Endothelial cell of hepatic sinusoid (primary cell): ENCODE results near the gene TMF1.

ENCODE experiments used
- in situ Hi-C: cut with HindIII; loops from 2 replicates; pipeline ENCODE4 v1.10.0; 2017; ENCODE audit warnings: low sequenced_read_pairs

Gene TMF1

GRCh38 chr3:69014022-69014580 is 38.0 kb downstream of the TMF1 start:
- in situ Hi-C loops: no loop called here

- in situ Hi-C loops: no loop called here
Observed at GRCh38 chr3:69013253-69014021, 38.7 kb downstream of the TMF1 start, which contains the start of gene EOGT. Gene EOGT (minus strand): TSS chr3:69013684. CDS start chr3:69009846, 3,838 bp downstream.

DNA sequence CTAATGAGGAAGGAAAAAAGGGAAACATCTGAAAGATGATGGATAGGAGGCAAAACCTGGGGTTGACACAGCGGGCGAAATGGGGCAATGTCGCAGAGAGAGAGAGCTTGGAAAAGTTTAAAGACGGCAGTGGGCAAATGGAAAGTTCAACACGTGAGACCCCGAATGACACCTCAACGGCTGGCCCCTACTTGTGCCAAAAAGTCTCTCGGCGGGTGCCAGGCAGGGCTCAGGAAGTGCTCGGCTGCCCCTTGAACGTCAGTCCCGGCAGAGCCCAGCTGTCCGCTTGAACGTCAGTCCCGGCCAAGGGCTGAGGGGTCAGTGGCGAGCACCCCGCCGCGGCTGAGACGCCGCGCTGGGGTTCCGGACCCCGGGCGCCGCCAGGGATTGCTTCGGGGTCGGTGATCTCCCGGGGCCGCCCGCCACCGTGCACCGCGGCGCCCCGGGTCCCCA is 39.3 kb downstream of the TMF1 start:
- in situ Hi-C loops: no loop called here

DNA sequence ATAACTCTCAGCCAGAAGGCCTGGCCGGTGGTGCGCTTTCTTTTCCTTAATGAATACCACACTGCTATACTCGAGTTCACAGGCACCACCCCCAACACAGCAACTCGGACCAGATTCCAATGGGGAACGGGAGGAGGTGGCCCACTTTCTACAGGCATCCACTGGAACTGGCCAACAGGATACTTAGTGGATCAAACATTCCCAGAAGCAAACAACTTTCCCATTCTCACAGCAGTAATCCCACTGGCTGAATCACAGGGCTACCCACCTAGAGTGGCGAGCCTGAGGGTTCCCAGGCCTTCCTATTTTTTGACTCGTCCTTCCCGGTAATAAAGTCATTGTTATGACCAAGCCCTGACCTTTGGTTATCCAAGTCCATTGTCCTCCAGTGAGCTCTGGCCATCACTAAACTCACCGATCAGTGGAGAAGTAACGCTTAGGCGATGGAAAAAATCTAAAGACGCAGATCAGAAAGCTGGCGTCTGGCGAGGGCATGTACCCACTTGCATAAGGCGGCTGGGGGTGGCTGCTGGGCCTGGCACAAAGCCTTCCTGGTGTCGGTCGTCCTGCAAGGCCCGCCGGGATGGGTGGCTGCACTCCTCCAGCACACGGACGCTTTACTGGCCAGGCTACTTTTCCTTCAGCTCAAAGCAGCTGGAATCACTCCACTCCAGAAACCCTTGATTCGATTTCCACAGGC is 39.9 kb downstream of the TMF1 start:
- in situ Hi-C loops: no loop called here

GRCh38 chr3:69011096-69011730 is 40.9 kb downstream of the TMF1 start:
- in situ Hi-C loops: no loop called here

- in situ Hi-C loops: no loop called here
Observed at GRCh38 chr3:69009559-69010410, 42.3 kb downstream of the TMF1 start.

GRCh38 chr3:69008980-69009379 is 43.2 kb downstream of the TMF1 start:
- in situ Hi-C loops: no loop called here

- in situ Hi-C loops: no loop called here
Observed at GRCh38 chr3:69005791-69006482, 46.2 kb downstream of the TMF1 start.

GRCh38 chr3:69005071-69005790 is 46.9 kb downstream of the TMF1 start:
- in situ Hi-C loops: no loop called here

DNA sequence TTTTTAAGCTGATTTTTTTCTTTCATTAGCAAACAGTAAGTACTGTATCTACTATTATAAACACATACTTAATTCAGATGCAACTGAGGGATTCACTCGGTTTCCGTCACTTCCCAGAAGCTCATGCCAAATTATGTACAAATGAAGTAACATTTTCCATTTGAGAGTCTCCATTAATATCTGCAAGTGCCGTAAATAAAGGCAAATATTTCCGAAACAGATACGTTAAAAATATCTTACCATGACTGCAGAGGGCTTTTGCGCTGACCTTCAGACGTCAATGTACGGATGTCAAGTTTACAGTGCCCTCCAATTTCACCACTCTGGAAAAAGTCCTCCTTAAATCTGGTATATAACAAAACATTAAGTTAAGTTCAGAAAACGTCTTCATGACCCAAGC is 48.0 kb downstream of the TMF1 start:
- in situ Hi-C loops: no loop called here

GRCh38 chr3:68999605-69000004 is 52.5 kb downstream of the TMF1 start:
- in situ Hi-C loops: no loop called here

GRCh38 chr3:68999158-68999557 is 53.0 kb downstream of the TMF1 start:
- in situ Hi-C loops: no loop called here

DNA sequence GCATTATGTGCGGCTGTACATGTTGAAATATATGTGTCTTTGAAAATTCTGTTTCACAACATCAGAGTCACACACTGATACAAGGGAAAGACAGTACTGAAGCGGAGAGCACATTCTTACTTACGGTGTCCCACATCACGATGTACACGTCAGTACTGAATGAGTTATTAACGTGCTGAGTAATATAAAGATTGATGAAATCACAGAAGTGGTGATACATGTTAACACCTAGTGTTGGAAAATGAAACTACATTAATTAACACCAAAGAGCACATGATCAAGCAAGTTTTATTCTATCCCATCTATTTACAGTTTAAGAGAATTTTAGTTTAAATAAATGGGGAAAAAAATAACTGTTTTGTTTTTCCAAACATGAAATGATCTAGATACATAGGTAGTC is 54.2 kb downstream of the TMF1 start:
- in situ Hi-C loops: no loop called here

- in situ Hi-C loops: no loop called here
Observed at GRCh38 chr3:68996356-68996995, 55.7 kb downstream of the TMF1 start.

- in situ Hi-C loops: no loop called here
Observed at GRCh38 chr3:68988740-68989139, 63.4 kb downstream of the TMF1 start.

- in situ Hi-C loops: no loop called here
Observed at GRCh38 chr3:68987322-68987721, 64.8 kb downstream of the TMF1 start.

DNA sequence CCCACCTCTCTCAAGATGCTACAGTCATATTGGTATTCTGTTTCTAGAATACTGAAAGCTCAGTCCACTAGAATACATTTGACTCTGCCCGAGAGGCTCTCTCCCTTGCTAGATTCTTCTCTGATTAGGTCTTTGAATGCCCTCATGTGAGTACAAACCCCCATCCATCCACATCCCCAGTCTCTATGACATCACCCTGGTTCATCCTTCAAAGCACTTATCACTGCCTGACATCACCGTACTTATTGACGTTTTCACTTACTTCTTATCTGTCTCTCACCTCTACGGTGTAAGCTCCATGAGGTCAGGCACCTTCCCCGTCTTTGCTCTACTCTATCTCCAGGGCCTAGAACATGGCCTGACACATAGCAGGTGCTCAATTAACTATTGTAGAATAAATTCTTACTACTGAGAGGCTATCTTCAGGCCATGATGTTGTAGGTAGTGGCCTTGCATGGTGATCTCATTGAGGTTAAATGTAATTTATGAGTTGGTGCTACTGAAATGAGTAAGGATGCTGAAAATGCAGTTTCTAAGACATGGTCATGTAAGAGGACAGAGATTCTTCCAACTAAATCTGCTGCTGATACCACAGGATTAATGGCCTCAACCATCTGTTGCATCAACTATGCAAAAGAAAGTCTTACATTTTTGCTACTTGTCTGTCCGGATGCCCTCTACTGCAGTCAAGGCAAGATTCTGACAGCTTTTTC is 65.5 kb downstream of the TMF1 start:
- in situ Hi-C loops: no loop called here

GRCh38 chr3:68985146-68985790 is 66.9 kb downstream of the TMF1 start:
- in situ Hi-C loops: no loop called here
